ENCODE results near the gene STIP1.

STIP1 gene

DNA sequence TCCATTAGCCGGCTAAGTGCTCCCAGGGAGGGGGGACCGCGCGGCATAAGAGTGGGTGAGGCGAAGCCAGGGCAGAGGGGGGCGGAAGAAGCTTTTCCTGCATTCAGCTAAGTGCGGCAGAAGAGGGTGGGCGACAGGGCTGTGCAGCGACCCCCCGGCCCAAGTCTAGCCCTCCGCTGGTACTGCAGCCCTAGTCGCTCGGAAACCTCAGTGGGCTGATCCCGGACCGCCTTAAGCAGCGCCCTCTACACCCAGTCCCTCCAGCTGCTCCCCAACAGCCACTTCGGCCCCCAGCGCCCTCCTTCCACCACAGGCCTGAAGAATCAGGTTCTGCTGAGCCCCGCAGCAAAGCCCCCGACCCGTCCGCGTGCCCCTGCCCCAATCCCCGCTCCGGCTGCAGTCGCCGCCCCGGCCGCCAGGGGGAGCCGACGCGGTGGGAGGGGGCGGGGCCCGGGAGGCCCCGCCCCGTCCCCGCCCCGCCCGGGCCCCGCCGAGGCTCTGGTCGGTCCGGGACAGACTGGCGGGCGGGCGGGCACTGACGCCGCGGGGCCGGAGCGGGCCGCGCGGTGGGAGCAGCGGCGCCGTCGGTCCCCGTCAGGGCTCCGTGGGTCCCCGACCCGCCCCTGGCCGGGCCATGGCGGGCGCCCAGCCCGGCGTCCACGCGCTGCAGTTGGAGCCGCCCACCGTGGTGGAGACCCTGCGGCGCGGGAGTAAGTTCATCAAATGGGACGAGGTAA lies 65.2 kb downstream of the STIP1 start, which contains the start of gene PLCB3:
Gene PLCB3 (plus strand): TSS at position 515 of the 737 bp plus-strand sequence. CDS start 120 bp downstream, at position 635.
- no peak for DNase-seq (ENCODE audit: low read depth)

DNA sequence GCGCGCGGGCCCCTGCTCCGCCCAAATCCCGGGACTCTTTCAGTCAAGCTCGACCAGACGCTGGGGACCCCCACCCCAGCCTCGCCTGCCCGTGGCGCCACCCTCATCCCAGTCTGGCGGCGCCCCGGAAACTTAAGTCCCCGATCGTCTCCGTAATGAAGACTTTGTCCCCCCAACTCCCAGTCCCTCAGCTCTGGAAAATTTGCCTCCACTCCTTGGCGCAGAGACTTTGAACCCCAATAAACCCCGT lies 65.7 kb downstream of the STIP1 start:
- no peak for DNase-seq (ENCODE audit: low read depth)

DNA sequence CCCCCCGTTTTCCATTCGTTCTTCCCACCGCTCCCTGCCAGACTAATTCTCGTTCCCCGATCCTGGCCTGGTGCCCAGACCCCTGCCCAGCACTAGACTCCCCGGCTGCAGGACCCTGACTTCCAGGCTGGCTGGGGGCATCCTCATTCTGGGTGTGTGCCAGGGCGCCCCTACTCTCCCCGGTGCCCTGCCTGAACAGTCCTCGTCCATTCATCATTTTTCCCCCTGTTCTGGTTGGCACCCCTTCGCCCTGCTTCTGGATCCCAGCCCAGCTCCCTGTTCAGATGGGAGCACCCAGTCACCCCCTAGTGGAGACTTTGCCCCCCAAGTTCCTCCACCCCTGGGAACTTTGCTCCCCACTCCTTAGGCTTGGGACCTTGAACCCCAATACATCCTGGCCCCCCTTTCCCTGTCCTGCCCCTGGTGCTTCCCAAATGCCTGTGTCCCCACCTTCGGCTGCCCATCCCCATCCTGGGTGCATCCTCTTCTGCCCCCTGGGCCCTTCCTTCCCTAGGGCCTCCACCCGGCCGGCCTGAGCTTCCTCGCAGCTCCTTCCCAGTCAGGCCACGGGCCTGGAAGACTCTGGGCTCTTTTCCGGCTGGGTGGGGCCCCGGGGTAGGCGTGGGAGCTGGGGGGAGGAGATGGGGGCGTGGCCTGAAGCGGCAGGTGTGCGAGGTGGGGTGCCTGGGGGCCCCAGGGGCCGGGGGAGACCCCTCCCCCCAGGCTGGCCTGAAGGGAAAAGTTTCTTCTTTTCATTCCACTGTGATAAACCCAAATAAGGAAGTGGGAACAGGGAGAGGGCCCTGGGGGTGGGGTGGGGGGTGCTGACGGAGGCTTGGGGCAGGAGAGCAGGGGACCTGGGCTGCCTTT lies 66.3 kb downstream of the STIP1 start:
- no peak for DNase-seq (ENCODE audit: low read depth)

DNA sequence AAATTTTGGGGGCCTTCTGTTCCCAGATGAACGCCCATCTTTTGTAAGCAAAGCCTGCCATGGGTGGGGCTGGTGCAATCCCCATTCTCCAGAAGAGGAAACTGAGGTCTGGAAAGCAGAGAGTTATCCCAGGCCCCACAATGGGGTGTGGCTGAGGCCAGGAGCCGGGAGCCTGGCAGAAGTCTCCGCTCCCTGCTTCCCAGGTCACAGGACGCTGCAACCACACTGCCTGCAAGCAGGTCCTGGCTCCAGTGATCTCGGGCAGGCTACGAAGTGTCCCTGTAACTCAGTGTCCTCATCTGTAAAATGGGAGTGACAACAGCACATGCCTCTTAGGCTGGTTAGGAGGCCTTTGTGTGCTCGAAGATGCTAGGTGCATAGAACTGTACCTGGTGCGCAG lies 67.1 kb downstream of the STIP1 start:
- no peak for DNase-seq (ENCODE audit: low read depth)

DNA sequence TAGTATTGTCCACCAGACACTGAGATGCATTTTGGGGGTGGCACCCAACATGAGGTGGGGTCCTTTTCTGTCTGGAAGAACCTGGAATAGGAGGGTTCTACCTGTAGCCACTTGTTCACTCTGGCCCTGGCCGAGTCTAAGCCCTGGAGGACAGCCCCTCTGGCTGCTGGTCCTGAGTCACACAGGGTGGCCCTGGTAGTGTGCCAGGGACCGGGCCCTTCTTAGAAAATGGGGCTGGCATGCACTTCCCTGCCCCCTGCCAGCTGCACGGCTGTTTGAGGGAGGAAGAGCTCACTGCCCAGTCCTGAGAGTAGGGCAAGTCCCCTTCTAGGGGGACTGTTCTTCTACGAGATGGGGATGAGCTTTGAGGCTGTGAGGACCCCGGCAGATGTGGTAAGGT lies 67.5 kb downstream of the STIP1 start:
- DNase-seq (ENCODE audit: low read depth): no peak
